Erythroblast (primary cell): Measurements from ENCODE around the gene CCDC192.

Experiments
- GATA1 ChIP-seq: IDR thresholded peaks from 2 replicates; pipeline ENCODE4 v1.6.1; 2011; ENCODE audit warnings: low read depth, mild to moderate bottlenecking, control low read depth, low read length, moderate library complexity
- POLR2A ChIP-seq: IDR thresholded peaks from 2 replicates; pipeline ENCODE4 v1.6.1; 2011; ENCODE audit warnings: mild to moderate bottlenecking, low read length

DNA sequence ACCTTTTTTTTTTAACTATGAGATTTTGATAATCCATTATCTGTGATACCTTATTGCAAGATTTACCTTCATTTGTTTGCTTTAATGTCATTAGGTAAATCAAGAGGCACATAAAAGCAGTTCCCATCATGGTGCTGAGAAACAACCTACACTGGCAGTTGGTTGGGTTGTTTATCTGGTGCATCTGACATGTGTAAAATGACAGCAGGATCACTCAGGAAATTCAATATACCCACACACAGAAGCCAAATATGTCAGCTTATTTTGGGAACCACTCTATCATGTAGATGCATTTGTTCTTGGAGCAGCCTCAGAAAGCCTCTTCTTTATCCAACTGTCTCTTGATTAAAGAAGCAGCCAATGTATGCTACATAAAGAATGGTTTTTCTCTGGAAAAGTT lies 7.8 kb upstream of the CCDC192 start:
- no peak for TF ChIP-seq POLR2A
- TF ChIP-seq GATA1 = no peak
